Caco-2 (cell line): ENCODE data around the gene MS4A10. TPM values are rescaled to one million over a fixed set of nuclear protein-coding genes. Genes with fewer than 3 reads are reported as not detected.

Experiments
- BruUV-seq: library from RNA; stranded (reverse); fragments of 400-500 nt; replicated peaks from 2 replicates; lab custom pipeline; 2021; lab: Mats Ljungman, UMichigan
- CTCF ChIA-PET: fragments of 300-600 bp; sonication (Branson Sonifier 250); formaldehyde crosslinking; loops from one replicate; lab custom pipeline; 2022; ENCODE audit warnings: antibody characterized with exemption; lab: Charles Lee
- POLR2A ChIA-PET: fragments of 300-600 bp; sonication (Branson Sonifier 250); formaldehyde crosslinking; loops from one replicate; lab custom pipeline; 2022; ENCODE audit warnings: antibody characterized with exemption; lab: Charles Lee
- DNase-seq, 2 experiments: peaks; one replicate each; pipeline versions ENCODE4 v3.0.0 to v3.0.0-alpha.2; 2020 to 2022
- H3K27me3 ChIP-seq: replicated peaks from 2 replicates; pipeline ENCODE4 v1.6.0; 2011; ENCODE audit warnings: low read length; ENCODE audit not compliant: control insufficient read depth, insufficient read depth
- H3K36me3 ChIP-seq: 2 replicates; pipeline ENCODE4 v1.5.1; 2011; ENCODE audit warnings: low read length; ENCODE audit not compliant: control insufficient read depth, insufficient read depth
- H3K4me1 ChIP-seq: fragments of 250-450 bp; sonication (Bioruptor Pico); 2 replicates; pipeline ENCODE4 v1.5.1; 2020; ENCODE audit warnings: mild to moderate bottlenecking
- H3K4me3 ChIP-seq: 2 replicates; pipeline ENCODE4 v1.5.1; 2011; ENCODE audit warnings: low read depth, mild to moderate bottlenecking, control low read depth, low read length
- H3K9me3 ChIP-seq: fragments of 250-450 bp; sonication (Bioruptor Pico); 2 replicates; pipeline ENCODE4 v1.5.1; 2020; ENCODE audit warnings: mild to moderate bottlenecking, moderate library complexity
- H3K27ac Mint-ChIP-seq: one replicate; pipeline ENCODE4 v1.8.0; 2022; ENCODE audit warnings: mixed read lengths; ENCODE audit not compliant: unreplicated experiment
- H3K27me3 Mint-ChIP-seq: one replicate; pipeline ENCODE4 v1.8.0; 2022; ENCODE audit warnings: mixed read lengths; ENCODE audit not compliant: insufficient read depth, unreplicated experiment
- H3K36me3 Mint-ChIP-seq: one replicate; pipeline ENCODE4 v1.8.0; 2022; ENCODE audit warnings: mild to moderate bottlenecking, mixed read lengths; ENCODE audit not compliant: insufficient read depth, unreplicated experiment
- H3K4me1 Mint-ChIP-seq: one replicate; pipeline ENCODE4 v1.8.0; 2022; ENCODE audit warnings: low read depth, mixed read lengths; ENCODE audit not compliant: unreplicated experiment
- H3K4me3 Mint-ChIP-seq: one replicate; pipeline ENCODE4 v1.8.0; 2022; ENCODE audit warnings: mild to moderate bottlenecking, moderate library complexity, mixed read lengths; ENCODE audit not compliant: unreplicated experiment
- H3K9me3 Mint-ChIP-seq: one replicate; pipeline ENCODE4 v1.8.0; 2022; ENCODE audit warnings: mixed read lengths; ENCODE audit not compliant: unreplicated experiment
- CTCF ChIP-seq, 2 experiments: fragments of 200-600 bp in 1 of 2; IDR thresholded peaks; 1 replicate in 1 of 2; 2 replicates in 1 of 2; pipeline versions ENCODE4 v1.5.1 to v1.8.0; 2011 to 2022; ENCODE audit warnings: antibody characterized with exemption in 1 of 2, control low read depth in 1 of 2, inconsistent platforms in 1 of 2, low read depth in 1 of 2, low read length in 1 of 2, mild to moderate bottlenecking in 1 of 2, moderate library complexity in 1 of 2; ENCODE audit not compliant: insufficient read depth in 1 of 2, severe bottlenecking in 1 of 2, unreplicated experiment in 1 of 2
- intact Hi-C: fragments of 100-400 bp; cut with micrococcal nuclease; formaldehyde crosslinking; loops from one replicate; pipeline ENCODE4 v1.10.0; 2022; ENCODE audit not compliant: unreplicated experiment
- total RNA-seq: library from RNA; stranded (reverse); gene quantifications from 2 replicates; pipeline ENCODE4 v1.2.3, GENCODE V29; 2022

MS4A10 gene
- total RNA-seq, 1 experiment from 2014 or later: 0.14 TPM

- Histone ChIP-seq H3K4me3 (no peak overlapping the region), H3K4me1 (peaks cover 8% of the 10 kb centered on the region; the same call in 1 of the 2 replicates), H3K27me3 (no peaks in the 10 kb centered on the region), H3K9me3 (peaks cover 9% of the 10 kb centered on the region; the same call in 1 of the 2 replicates), H3K36me3 (no peaks in the 10 kb centered on the region)
- TF ChIP-seq CTCF (IDR thresholded peaks at IDR 0.05; ENCODE audit: insufficient read depth in 1 of 2, low read depth in 1 of 2, low read length in 1 of 2, severe bottlenecking in 1 of 2, unreplicated experiment in 1 of 2): no peak
- DNase-seq: no peak
- no peaks in the 10 kb centered on the region for H3K36me3 Mint-ChIP-seq
- H3K9me3 Mint-ChIP-seq: peaks cover under 1% of the 10 kb centered on the region
- H3K27ac Mint-ChIP-seq: no peak overlapping the region
- CTCF ChIA-PET: interaction anchor here (0.6 kb wide), 1 partner anchor 135 kb away, joined by 3 read pairs; no protein-coding TSS in a partner anchor
- no peaks in the 10 kb centered on the region for H3K4me1 Mint-ChIP-seq
- H3K27me3 Mint-ChIP-seq: peaks cover 4% of the 10 kb centered on the region
- intact Hi-C loops: no loop called here
- H3K4me3 Mint-ChIP-seq: no peak overlapping the region
- no TSS peak for BruUV-seq
- POLR2A ChIA-PET: no interaction called here
Measured at GRCh38 chr11:60786811-60787567, 1.9 kb downstream of the MS4A10 start.

GRCh38 chr11:60788401-60789125, 3.4 kb downstream of the MS4A10 start:
- no peak for DNase-seq
- no peak overlapping the region for H3K4me3 ChIP-seq
- Mint-ChIP-seq H3K9me3 (peaks cover 12% of the 10 kb centered on the region), H3K4me3 (no peak overlapping the region), H3K4me1 (no peaks in the 10 kb centered on the region), H3K36me3 (no peaks in the 10 kb centered on the region), H3K27ac (no peak overlapping the region), H3K27me3 (peaks cover 9% of the 10 kb centered on the region)
- intact Hi-C loops: no loop called here
- no peak for TF ChIP-seq CTCF (IDR thresholded peaks at IDR 0.05; ENCODE audit: insufficient read depth in 1 of 2, low read depth in 1 of 2, low read length in 1 of 2, severe bottlenecking in 1 of 2, unreplicated experiment in 1 of 2)
- ChIA-PET POLR2A (no interaction called here), CTCF (no interaction called here)
- no TSS peak for BruUV-seq
- H3K9me3 ChIP-seq: peaks cover 9% of the 10 kb centered on the region; the same call in 1 of the 2 replicates
- H3K36me3 ChIP-seq: no peaks in the 10 kb centered on the region
- no peaks in the 10 kb centered on the region for H3K27me3 ChIP-seq
- peaks cover 8% of the 10 kb centered on the region; the same call in 1 of the 2 replicates for H3K4me1 ChIP-seq

GRCh38 chr11:60790726-60791125, 5.6 kb downstream of the MS4A10 start:
- Mint-ChIP-seq H3K27ac (no peak overlapping the region), H3K27me3 (peaks cover 12% of the 10 kb centered on the region), H3K4me3 (no peak overlapping the region), H3K9me3 (peaks cover 12% of the 10 kb centered on the region), H3K4me1 (no peaks in the 10 kb centered on the region), H3K36me3 (no peaks in the 10 kb centered on the region)
- no peak overlapping the region for H3K4me3 ChIP-seq
- CTCF ChIA-PET: no interaction called here
- BruUV-seq: no TSS peak
- no peak for DNase-seq
- no peaks in the 10 kb centered on the region for H3K4me1 ChIP-seq
- intact Hi-C loops: no loop called here
- H3K9me3 ChIP-seq: peaks cover 9% of the 10 kb centered on the region; the same call in 1 of the 2 replicates
- H3K36me3 ChIP-seq: no peaks in the 10 kb centered on the region
- no peak for TF ChIP-seq CTCF (IDR thresholded peaks at IDR 0.05; ENCODE audit: insufficient read depth in 1 of 2, low read depth in 1 of 2, low read length in 1 of 2, severe bottlenecking in 1 of 2, unreplicated experiment in 1 of 2)
- H3K27me3 ChIP-seq: no peaks in the 10 kb centered on the region
- POLR2A ChIA-PET: no interaction called here
